Astrocyte of the cerebellum (primary cell): ENCODE measurements around the gene GCHFR.

ENCODE experiments used
- DNase-seq: peaks from one replicate; pipeline ENCODE4 v3.0.0-alpha.2; 2011; ENCODE audit warnings: low read depth
- H3K4me3 ChIP-seq: 2 replicates; pipeline ENCODE4 v1.5.1; 2011; ENCODE audit warnings: mild to moderate bottlenecking, low read depth, low read length, moderate library complexity
- CTCF ChIP-seq: IDR thresholded peaks from 2 replicates; pipeline ENCODE4 v1.5.1; 2012; ENCODE audit warnings: low read length, low read depth, moderate library complexity, mild to moderate bottlenecking; ENCODE audit errors: missing control alignments
- in situ Hi-C: cut with HindIII; loops from 2 replicates; pipeline ENCODE4 v1.10.0; 2017; ENCODE audit warnings: low sequenced_read_pairs

GCHFR gene

GRCh38 chr15:40785164-40785563, 21.3 kb downstream of the GCHFR start:
- no peak for TF ChIP-seq CTCF
- in situ Hi-C loops = no loop called here
- no peak overlapping the region for H3K4me3 ChIP-seq
- DNase-seq = no peak

DNA sequence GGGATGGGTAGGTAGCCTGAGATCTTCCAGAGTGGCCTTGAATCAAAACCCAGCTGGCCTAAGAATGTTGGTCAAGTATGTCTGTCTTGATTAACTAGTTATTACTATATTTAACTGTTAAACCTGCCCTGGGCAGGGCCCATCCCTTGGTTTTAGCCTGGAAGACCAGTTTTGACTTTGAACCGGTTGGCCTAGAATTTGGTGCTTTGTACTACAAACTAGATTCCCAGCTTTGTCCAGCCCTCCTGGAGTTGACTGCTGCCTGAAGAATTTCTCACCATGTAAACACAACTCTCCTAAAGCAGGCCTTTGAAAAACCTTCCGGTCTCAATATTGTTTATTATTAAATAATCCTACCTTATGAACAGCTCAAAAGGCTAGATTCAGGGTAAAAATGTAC, 21.9 kb downstream of the GCHFR start:
- H3K4me3 ChIP-seq = no peak overlapping the region
- no peak for TF ChIP-seq CTCF
- in situ Hi-C loops = no loop called here
- no peak for DNase-seq

DNA sequence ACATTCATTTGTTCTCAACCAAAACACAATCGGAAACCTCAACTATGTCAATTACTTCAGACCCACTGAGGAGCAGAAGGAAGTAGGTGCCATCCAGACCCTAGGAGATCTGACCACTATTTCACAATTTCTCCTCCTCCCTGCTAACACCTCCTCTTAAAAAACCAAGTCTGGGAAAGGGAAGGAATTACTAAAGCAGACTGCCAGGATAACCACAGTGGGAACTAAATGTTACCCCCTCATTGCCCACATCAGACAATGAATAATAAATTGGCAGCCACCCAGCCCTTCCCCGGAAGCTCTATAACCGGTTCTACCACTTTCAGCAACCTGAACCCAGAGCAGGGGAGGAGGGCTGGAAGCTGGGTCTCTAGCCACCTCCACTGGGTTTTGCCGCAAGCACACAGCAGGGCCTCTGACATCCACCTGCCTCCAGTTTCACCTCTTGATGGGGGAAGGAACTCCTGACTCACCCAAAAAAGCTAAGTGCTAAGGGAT, 23.5 kb downstream of the GCHFR start:
- no peak for TF ChIP-seq CTCF
- no peak overlapping the region for H3K4me3 ChIP-seq
- in situ Hi-C loops = no loop called here
- DNase-seq = peak; percentile 91

DNA sequence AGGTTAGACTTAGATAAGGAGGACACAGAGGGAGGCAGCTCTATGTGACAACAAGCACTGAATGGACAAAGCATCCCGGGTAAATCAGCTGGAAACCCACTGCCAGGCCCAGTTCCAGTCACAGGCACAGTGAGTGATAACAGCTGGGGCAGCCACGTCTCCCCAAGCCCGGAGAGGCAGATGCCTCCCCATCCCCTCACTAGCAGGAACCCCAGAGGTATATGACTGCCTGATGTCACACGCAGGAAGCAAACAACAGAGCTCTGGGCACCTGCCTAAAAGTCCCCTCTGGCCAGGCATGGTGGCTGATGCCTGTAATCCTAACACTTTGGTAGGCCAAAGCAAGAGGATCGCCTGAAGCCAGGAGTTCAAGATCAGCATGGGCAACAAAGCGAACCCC, 24.1 kb downstream of the GCHFR start:
- in situ Hi-C loops = no loop called here
- DNase-seq = no peak
- H3K4me3 ChIP-seq = no peak overlapping the region
- TF ChIP-seq CTCF = no peak

DNA sequence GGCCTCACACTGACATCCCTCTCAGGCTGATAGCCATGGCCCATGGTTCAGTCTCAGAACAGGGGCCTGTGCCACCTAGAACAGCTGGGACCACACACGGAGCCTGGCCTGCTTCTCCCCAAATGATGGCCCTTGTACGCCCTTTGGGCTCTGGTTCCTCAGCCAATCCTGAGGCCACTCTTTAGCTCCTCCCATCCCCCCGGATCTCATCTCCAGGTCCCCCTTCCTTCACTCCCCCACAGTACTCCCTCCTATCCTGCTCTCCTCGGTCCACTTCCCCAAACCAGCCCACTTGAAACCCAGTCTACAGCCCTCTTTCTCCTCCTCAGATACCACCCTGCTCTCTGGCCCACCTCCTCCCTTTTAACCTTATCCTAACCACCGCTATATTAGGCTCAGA, 25.3 kb downstream of the GCHFR start:
- in situ Hi-C loops = no loop called here
- no peak for TF ChIP-seq CTCF
- H3K4me3 ChIP-seq = no peak overlapping the region
- no peak for DNase-seq

DNA sequence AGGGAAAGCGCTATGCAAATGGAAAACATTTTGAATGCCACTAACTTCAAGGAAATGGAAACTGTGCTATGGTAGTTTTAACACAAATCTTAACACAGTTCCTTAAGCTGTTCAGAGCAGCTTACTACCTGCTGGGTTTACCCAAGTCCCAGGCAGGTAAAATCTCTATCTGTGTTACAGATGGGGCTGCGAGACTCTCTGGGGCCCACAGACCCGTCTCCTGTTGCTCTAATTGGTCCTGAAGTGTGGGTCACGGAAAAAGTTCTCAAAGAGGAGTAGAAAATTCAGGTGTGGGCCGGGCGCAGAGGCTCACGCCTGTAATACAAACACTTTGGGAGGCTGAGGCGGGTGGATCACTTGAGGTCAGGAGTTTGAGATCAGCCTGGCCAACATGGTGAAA, 26.1 kb downstream of the GCHFR start:
- no peak for DNase-seq
- in situ Hi-C loops = no loop called here
- H3K4me3 ChIP-seq = no peak overlapping the region
- TF ChIP-seq CTCF = no peak

DNA sequence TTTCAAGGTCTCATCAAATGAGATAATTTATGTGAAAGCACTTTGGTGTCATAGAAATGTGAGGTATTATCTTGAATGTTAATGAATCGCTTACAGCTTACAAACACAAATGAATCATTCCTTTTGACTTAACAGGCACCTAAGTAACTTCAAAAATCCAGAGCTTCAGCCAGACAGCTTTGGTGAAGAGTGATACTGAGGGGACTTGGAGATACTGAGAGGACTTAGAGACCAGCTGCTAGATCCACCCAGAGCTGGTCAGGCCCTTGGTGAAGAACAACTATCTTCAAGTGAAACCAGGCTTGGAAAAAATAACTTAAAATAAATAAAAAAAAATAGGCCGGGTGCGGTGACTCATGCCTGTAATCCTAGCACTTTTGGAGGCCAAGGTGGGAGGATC, 26.9 kb downstream of the GCHFR start:
- in situ Hi-C loops = no loop called here
- TF ChIP-seq CTCF = no peak
- no peak overlapping the region for H3K4me3 ChIP-seq
- no peak for DNase-seq
